Neural cell (in vitro differentiated cells): ENCODE results near the gene CHRM5. TPM values are rescaled to one million over a fixed set of nuclear protein-coding genes. Genes with fewer than 3 reads are reported as not detected.

Experiments
- H2AFZ ChIP-seq: fragments of 200-600, 300-800 bp; sonication (generic), shearing (Covaris generic); 2 replicates; pipeline ENCODE4 v1.6.0; 2014; ENCODE audit warnings: low read depth, mild to moderate bottlenecking, antibody characterized with exemption, low read length, moderate library complexity
- H3F3A ChIP-seq: fragments of 200-600 bp; shearing (Covaris generic); 2 replicates; pipeline ENCODE4 v1.6.1; 2016; ENCODE audit warnings: mild to moderate bottlenecking, moderate library complexity, mixed read lengths, antibody characterized with exemption, low read length; ENCODE audit not compliant: insufficient read depth, poor library complexity, severe bottlenecking
- H3K27ac ChIP-seq: fragments of 200-600, 300-800 bp; sonication (generic), shearing (Covaris generic); 2 replicates; pipeline ENCODE4 v1.5.1; 2014; ENCODE audit warnings: mild to moderate bottlenecking, low read length, moderate library complexity
- H3K27me3 ChIP-seq: fragments of 300-800, 200-600 bp; sonication (generic), shearing (Covaris generic); 2 replicates; pipeline ENCODE4 v1.6.0; 2014; ENCODE audit warnings: mild to moderate bottlenecking, low read depth, low read length, moderate library complexity; ENCODE audit not compliant: insufficient read depth
- H3K36me3 ChIP-seq: fragments of 300-800, 200-600 bp; sonication (generic), shearing (Covaris generic); 2 replicates; pipeline ENCODE4 v1.5.1; 2014; ENCODE audit warnings: mild to moderate bottlenecking, antibody characterized with exemption, low read length, moderate library complexity; ENCODE audit not compliant: insufficient read depth
- H3K4me2 ChIP-seq: fragments of 300-800, 200-600 bp; sonication (generic), shearing (Covaris generic); 2 replicates; pipeline ENCODE4 v1.6.0; 2014; ENCODE audit warnings: mild to moderate bottlenecking, low read length
- H3K4me3 ChIP-seq: fragments of 300-800, 200-600 bp; sonication (generic), shearing (Covaris generic); 2 replicates; pipeline ENCODE4 v1.5.1; 2014; ENCODE audit warnings: mild to moderate bottlenecking, low read length, moderate library complexity
- H3K79me2 ChIP-seq: fragments of 200-600 bp; shearing (Covaris generic); replicated peaks from 2 replicates; pipeline ENCODE4 v1.6.0; 2014; ENCODE audit warnings: mild to moderate bottlenecking, low read length, moderate library complexity; ENCODE audit not compliant: insufficient read depth
- H3K9ac ChIP-seq: fragments of 300-800, 200-600 bp; sonication (generic), shearing (Covaris generic); 2 replicates; pipeline ENCODE4 v1.6.1; 2016; ENCODE audit warnings: mild to moderate bottlenecking, low read length, mixed read lengths
- H3K9me2 ChIP-seq: fragments of 200-600 bp; shearing (Covaris generic); 2 replicates; pipeline ENCODE4 v1.6.1; 2016; ENCODE audit warnings: mild to moderate bottlenecking, low read length, mixed read lengths; ENCODE audit not compliant: insufficient read depth
- H3K9me3 ChIP-seq: fragments of 200-600, 300-800 bp; sonication (generic), shearing (Covaris generic); 2 replicates; pipeline ENCODE4 v1.6.1; 2016; ENCODE audit warnings: mild to moderate bottlenecking, mixed run types, low read length, moderate library complexity, mixed read lengths
- H4K20me1 ChIP-seq: fragments of 200-600 bp; shearing (Covaris generic); 2 replicates; pipeline ENCODE4 v1.6.1; 2016; ENCODE audit warnings: mild to moderate bottlenecking, mixed run types; ENCODE audit not compliant: insufficient read depth
- CTCF ChIP-seq: fragments of 450-650 bp; IDR thresholded peaks from 2 replicates; pipeline ENCODE4 v1.5.1; 2014; ENCODE audit warnings: antibody characterized with exemption, mild to moderate bottlenecking, moderate library complexity; ENCODE audit not compliant: poor library complexity, severe bottlenecking
- EP300 ChIP-seq: fragments of 450-650 bp; conservative IDR thresholded peaks from 2 replicates; pipeline ENCODE4 v1.6.1; 2014; ENCODE audit warnings: antibody characterized with exemption, mild to moderate bottlenecking, moderate library complexity; ENCODE audit not compliant: poor library complexity, severe bottlenecking
- EZH2 ChIP-seq: fragments of 200-600, 300-800 bp; shearing (Covaris generic), sonication (generic); IDR thresholded peaks from 2 replicates; pipeline ENCODE4 v1.6.1; 2014; ENCODE audit warnings: antibody characterized with exemption, low read length, borderline replicate concordance, mild to moderate bottlenecking; ENCODE audit not compliant: insufficient read depth, poor library complexity, severe bottlenecking
- MXI1 ChIP-seq: fragments of 450-650 bp; conservative IDR thresholded peaks from 2 replicates; pipeline ENCODE4 v1.6.1; 2014; ENCODE audit warnings: antibody characterized with exemption, mild to moderate bottlenecking; ENCODE audit not compliant: poor library complexity, severe bottlenecking
- POLR2AphosphoS5 ChIP-seq: IDR thresholded peaks from 2 replicates; pipeline ENCODE4 v1.6.1; 2012
- RAD21 ChIP-seq: fragments of 450-650 bp; conservative IDR thresholded peaks from 2 replicates; pipeline ENCODE4 v1.6.1; 2014; ENCODE audit warnings: antibody characterized with exemption, mild to moderate bottlenecking, moderate library complexity
- SMC3 ChIP-seq: fragments of 450-650 bp; conservative IDR thresholded peaks from 2 replicates; pipeline ENCODE4 v1.6.1; 2014; ENCODE audit warnings: antibody characterized with exemption, mild to moderate bottlenecking, moderate library complexity; ENCODE audit not compliant: poor library complexity
- TAF1 ChIP-seq: IDR thresholded peaks from 2 replicates; pipeline ENCODE4 v1.6.1; 2012; ENCODE audit warnings: low read depth
- polyA plus RNA-seq: library from polyadenylated mRNA; depleted of rRNA; stranded (reverse); fragments of >200 nt; gene quantifications from 2 replicates; pipeline ENCODE4 v1.2.3, GENCODE V29; 2014
- TF ChIP-seq, protein P1 (sequence below): IDR thresholded peaks from 2 replicates; pipeline ENCODE4 v1.6.1; 2012; ENCODE audit warnings: borderline replicate concordance

CHRM5 gene
- polyA plus RNA-seq, 1 donor from 2014 or later: 3.9 TPM

- TF ChIP-seq, protein P1, sequence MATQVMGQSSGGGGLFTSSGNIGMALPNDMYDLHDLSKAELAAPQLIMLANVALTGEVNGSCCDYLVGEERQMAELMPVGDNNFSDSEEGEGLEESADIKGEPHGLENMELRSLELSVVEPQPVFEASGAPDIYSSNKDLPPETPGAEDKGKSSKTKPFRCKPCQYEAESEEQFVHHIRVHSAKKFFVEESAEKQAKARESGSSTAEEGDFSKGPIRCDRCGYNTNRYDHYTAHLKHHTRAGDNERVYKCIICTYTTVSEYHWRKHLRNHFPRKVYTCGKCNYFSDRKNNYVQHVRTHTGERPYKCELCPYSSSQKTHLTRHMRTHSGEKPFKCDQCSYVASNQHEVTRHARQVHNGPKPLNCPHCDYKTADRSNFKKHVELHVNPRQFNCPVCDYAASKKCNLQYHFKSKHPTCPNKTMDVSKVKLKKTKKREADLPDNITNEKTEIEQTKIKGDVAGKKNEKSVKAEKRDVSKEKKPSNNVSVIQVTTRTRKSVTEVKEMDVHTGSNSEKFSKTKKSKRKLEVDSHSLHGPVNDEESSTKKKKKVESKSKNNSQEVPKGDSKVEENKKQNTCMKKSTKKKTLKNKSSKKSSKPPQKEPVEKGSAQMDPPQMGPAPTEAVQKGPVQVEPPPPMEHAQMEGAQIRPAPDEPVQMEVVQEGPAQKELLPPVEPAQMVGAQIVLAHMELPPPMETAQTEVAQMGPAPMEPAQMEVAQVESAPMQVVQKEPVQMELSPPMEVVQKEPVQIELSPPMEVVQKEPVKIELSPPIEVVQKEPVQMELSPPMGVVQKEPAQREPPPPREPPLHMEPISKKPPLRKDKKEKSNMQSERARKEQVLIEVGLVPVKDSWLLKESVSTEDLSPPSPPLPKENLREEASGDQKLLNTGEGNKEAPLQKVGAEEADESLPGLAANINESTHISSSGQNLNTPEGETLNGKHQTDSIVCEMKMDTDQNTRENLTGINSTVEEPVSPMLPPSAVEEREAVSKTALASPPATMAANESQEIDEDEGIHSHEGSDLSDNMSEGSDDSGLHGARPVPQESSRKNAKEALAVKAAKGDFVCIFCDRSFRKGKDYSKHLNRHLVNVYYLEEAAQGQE: no peak
- no peak for TF ChIP-seq CTCF
- TF ChIP-seq MXI1: no peak
- no peak for TF ChIP-seq TAF1
- TF ChIP-seq POLR2AphosphoS5: no peak
- no peak for TF ChIP-seq SMC3
- TF ChIP-seq EP300: no peak
- no peak for TF ChIP-seq EZH2
- no peak for TF ChIP-seq RAD21
- no peaks in the 10 kb centered on the region for H3K27me3 ChIP-seq
- no peaks in the 10 kb centered on the region for H3K9me3 ChIP-seq
- no peak overlapping the region for H2AFZ ChIP-seq
- H3F3A ChIP-seq: no peaks in the 10 kb centered on the region
- no peak overlapping the region for H3K4me3 ChIP-seq
- H3K36me3 ChIP-seq: no peaks in the 10 kb centered on the region
- no peak overlapping the region for H3K4me2 ChIP-seq
- H3K9ac ChIP-seq: no peak overlapping the region
- no peak overlapping the region for H3K27ac ChIP-seq
- H3K79me2 ChIP-seq: no peaks in the 10 kb centered on the region
- no peaks in the 10 kb centered on the region for H4K20me1 ChIP-seq
- no peaks in the 10 kb centered on the region for H3K9me2 ChIP-seq
Measured at GRCh38 chr15:34111488-34111887, 143.2 kb downstream of the CHRM5 start.

GRCh38 chr15:34114215-34114614 lies 145.9 kb downstream of the CHRM5 start:
- no peak overlapping the region for H2AFZ ChIP-seq
- no peak overlapping the region for H3K4me2 ChIP-seq
- no peaks in the 10 kb centered on the region for H3K27me3 ChIP-seq
- H3K4me3 ChIP-seq: no peak overlapping the region
- no peak overlapping the region for H3K27ac ChIP-seq
- TF ChIP-seq RAD21 (no peak), EP300 (no peak), SMC3 (no peak), POLR2AphosphoS5 (no peak)
- H4K20me1 ChIP-seq: no peaks in the 10 kb centered on the region
- H3K79me2 ChIP-seq: no peaks in the 10 kb centered on the region
- no peaks in the 10 kb centered on the region for H3K9me3 ChIP-seq
- no peaks in the 10 kb centered on the region for H3K9me2 ChIP-seq
- no peak overlapping the region for H3K9ac ChIP-seq
- H3K36me3 ChIP-seq: no peaks in the 10 kb centered on the region
- no peaks in the 10 kb centered on the region for H3F3A ChIP-seq

GRCh38 chr15:34114739-34115138 lies 146.4 kb downstream of the CHRM5 start:
- H3F3A ChIP-seq: no peaks in the 10 kb centered on the region
- no peaks in the 10 kb centered on the region for H3K36me3 ChIP-seq
- H4K20me1 ChIP-seq: no peaks in the 10 kb centered on the region
- TF ChIP-seq POLR2AphosphoS5 (no peak), TAF1 (no peak), EP300 (no peak), MXI1 (no peak), RAD21 (no peak), CTCF (no peak), SMC3 (no peak), EZH2 (no peak)
- TF ChIP-seq, protein P1: no peak
- no peaks in the 10 kb centered on the region for H3K9me2 ChIP-seq
- H2AFZ ChIP-seq: no peak overlapping the region
- no peak overlapping the region for H3K27ac ChIP-seq
- H3K9me3 ChIP-seq: no peaks in the 10 kb centered on the region
- H3K27me3 ChIP-seq: no peaks in the 10 kb centered on the region
- H3K79me2 ChIP-seq: no peaks in the 10 kb centered on the region
- H3K4me2 ChIP-seq: no peak overlapping the region
- H3K9ac ChIP-seq: no peak overlapping the region
- H3K4me3 ChIP-seq: no peak overlapping the region
